SK-N-SH treated with all-trans-retinoic acid at 6 μM for 48 hours (cell line): ENCODE results near the gene ATP6AP1.

Experiments
- ATAC-seq: fragments of 200-7000 bp; cut with Tn5 transposase; 3 replicates; pipeline ENCODE4 v1.9.1; 2020; ENCODE audit warnings: mild to moderate bottlenecking, moderate library complexity
- ARNTL ChIP-seq: fragments of 450-650 bp; formaldehyde crosslinking; IDR thresholded peaks from 2 replicates; pipeline ENCODE4 v1.5.0; 2020; ENCODE audit warnings: low read depth, mild to moderate bottlenecking, moderate library complexity, borderline replicate concordance
- BACH2 ChIP-seq: fragments of 250-450 bp; sonication (Bioruptor Pico); IDR thresholded peaks from 2 replicates; pipeline ENCODE4 v1.9.0; 2021; ENCODE audit warnings: mild to moderate bottlenecking, borderline replicate concordance
- CREB5 ChIP-seq: fragments of 250-450 bp; sonication (Bioruptor Pico); IDR thresholded peaks from 2 replicates; pipeline ENCODE4 v1.5.1; 2020; ENCODE audit warnings: low read depth, mild to moderate bottlenecking, moderate library complexity
- CSDC2 ChIP-seq: fragments of 250-450 bp; sonication (Bioruptor Pico); IDR thresholded peaks from 2 replicates; pipeline ENCODE4 v1.5.0; 2020; ENCODE audit warnings: mild to moderate bottlenecking, moderate library complexity
- CSRNP3 ChIP-seq: fragments of 250-450 bp; sonication (Bioruptor Pico); IDR thresholded peaks from 2 replicates; pipeline ENCODE4 v1.5.1; 2021; ENCODE audit warnings: mild to moderate bottlenecking, moderate library complexity
- ESRRG ChIP-seq: fragments of 250-450 bp; sonication (Bioruptor Pico); IDR thresholded peaks from 2 replicates; pipeline ENCODE4 v1.6.1; 2021; ENCODE audit warnings: mild to moderate bottlenecking
- GLIS3 ChIP-seq: fragments of 250-450 bp; sonication (Bioruptor Pico); IDR thresholded peaks from 2 replicates; pipeline ENCODE4 v1.5.0; 2020; ENCODE audit warnings: mild to moderate bottlenecking, moderate library complexity
- ISL1 ChIP-seq: fragments of 250-450 bp; sonication (Bioruptor Pico); IDR thresholded peaks from 2 replicates; pipeline ENCODE4 v2.1.2; 2022; ENCODE audit warnings: mild to moderate bottlenecking, moderate library complexity
- OSR1 ChIP-seq: fragments of 250-450 bp; sonication (Bioruptor Pico); IDR thresholded peaks from 2 replicates; pipeline ENCODE4 v1.8.0; 2022; ENCODE audit warnings: moderate library complexity, mild to moderate bottlenecking, inconsistent platforms
- PATZ1 ChIP-seq: fragments of 250-450 bp; sonication (Bioruptor Pico); IDR thresholded peaks from 2 replicates; pipeline ENCODE4 v1.8.0; 2020; ENCODE audit warnings: mild to moderate bottlenecking, moderate library complexity, borderline replicate concordance
- POU6F1 ChIP-seq: fragments of 250-450 bp; sonication (Bioruptor Pico); IDR thresholded peaks from 2 replicates; pipeline ENCODE4 v1.8.0; 2021; ENCODE audit warnings: low read depth, mild to moderate bottlenecking, moderate library complexity, borderline replicate concordance
- PPARA ChIP-seq: fragments of 250-450 bp; sonication (Bioruptor Pico); IDR thresholded peaks from 2 replicates; pipeline ENCODE4 v1.5.0; 2020; ENCODE audit warnings: mild to moderate bottlenecking, borderline replicate concordance
- RARB ChIP-seq: fragments of 250-450 bp; sonication (Bioruptor Pico); IDR thresholded peaks from 2 replicates; pipeline ENCODE4 v1.8.0; 2021; ENCODE audit warnings: mild to moderate bottlenecking, moderate library complexity
- SNAI2 ChIP-seq: fragments of 250-450 bp; sonication (Bioruptor Pico); IDR thresholded peaks from 2 replicates; pipeline ENCODE4 v1.5.0; 2020; ENCODE audit warnings: mild to moderate bottlenecking, moderate library complexity
- TCF4 ChIP-seq: fragments of 250-450 bp; sonication (Bioruptor Pico); IDR thresholded peaks from 2 replicates; pipeline ENCODE4 v1.8.0; 2021; ENCODE audit warnings: mild to moderate bottlenecking, moderate library complexity, borderline replicate concordance
- TOX ChIP-seq: fragments of 250-450 bp; sonication (Bioruptor Pico); IDR thresholded peaks from 2 replicates; pipeline ENCODE4 v1.8.0; 2021; ENCODE audit warnings: mild to moderate bottlenecking, moderate library complexity, borderline replicate concordance
- TSHZ2 ChIP-seq: fragments of 250-450 bp; sonication (Bioruptor Pico); IDR thresholded peaks from 2 replicates; pipeline ENCODE4 v1.5.0; 2020; ENCODE audit warnings: mild to moderate bottlenecking, moderate library complexity
- ZC3H10 ChIP-seq: fragments of 250-450 bp; sonication (Bioruptor Pico); IDR thresholded peaks from 2 replicates; pipeline ENCODE4 v1.5.1; 2021; ENCODE audit warnings: mild to moderate bottlenecking, moderate library complexity
- ZFP3 ChIP-seq: fragments of 250-450 bp; sonication (Bioruptor Pico); IDR thresholded peaks from 2 replicates; pipeline ENCODE4 v1.5.0; 2020; ENCODE audit warnings: mild to moderate bottlenecking, moderate library complexity
- ZFP30 ChIP-seq: fragments of 450-650 bp; formaldehyde crosslinking; IDR thresholded peaks from 2 replicates; pipeline ENCODE4 v1.5.0; 2022; ENCODE audit warnings: mild to moderate bottlenecking, moderate library complexity
- ZNF70 ChIP-seq: fragments of 450-650 bp; formaldehyde crosslinking; IDR thresholded peaks from 2 replicates; pipeline ENCODE4 v1.5.0; 2020; ENCODE audit warnings: mild to moderate bottlenecking, moderate library complexity
- ZNF8 ChIP-seq: fragments of 450-650 bp; formaldehyde crosslinking; IDR thresholded peaks from 2 replicates; pipeline ENCODE4 v1.5.0; 2020; ENCODE audit warnings: mild to moderate bottlenecking, moderate library complexity

ATP6AP1 gene

GRCh38 chrX:154472685-154473632 is 44.5 kb downstream of the ATP6AP1 start:
- ATAC-seq, result no peak
- TF ChIP-seq ZNF70 (CRISPR knock-in tag), result no peak
- TF ChIP-seq PATZ1 (CRISPR knock-in tag), result no peak
- TF ChIP-seq RARB (CRISPR knock-in tag), result no peak
- no peak for TF ChIP-seq TOX (CRISPR knock-in tag)
- no peak for TF ChIP-seq GLIS3 (CRISPR knock-in tag)
- no peak for TF ChIP-seq ZFP3 (CRISPR knock-in tag)
- TF ChIP-seq TSHZ2 (CRISPR knock-in tag), result no peak
- TF ChIP-seq POU6F1, result no peak
- no peak for TF ChIP-seq CSRNP3 (CRISPR knock-in tag)
- no peak for TF ChIP-seq ZNF8 (CRISPR knock-in tag)
- no peak for TF ChIP-seq PPARA
- TF ChIP-seq SNAI2, result no peak
- TF ChIP-seq ARNTL (CRISPR knock-in tag), result no peak
- no peak for TF ChIP-seq ZFP30 (CRISPR knock-in tag)
- TF ChIP-seq, all 23 proteins: peak for 0

- no peak for TF ChIP-seq BACH2 (CRISPR knock-in tag)
- no peak for TF ChIP-seq ZC3H10 (CRISPR knock-in tag)
- TF ChIP-seq SNAI2, result no peak
- no peak for TF ChIP-seq RARB (CRISPR knock-in tag)
- TF ChIP-seq CREB5 (CRISPR knock-in tag), result no peak
- TF ChIP-seq, all 23 proteins: peak for 0
- ATAC-seq, result no peak
Observed at GRCh38 chrX:154473683-154474082, 45.2 kb downstream of the ATP6AP1 start.

GRCh38 chrX:154476821-154477220 is 48.3 kb downstream of the ATP6AP1 start:
- no peak for ATAC-seq
- TF ChIP-seq ARNTL (CRISPR knock-in tag), result no peak
- TF ChIP-seq ZNF70 (CRISPR knock-in tag), result no peak
- no peak for TF ChIP-seq TCF4 (CRISPR knock-in tag)
- no peak for TF ChIP-seq TSHZ2 (CRISPR knock-in tag)
- TF ChIP-seq ISL1, result no peak
- no peak for TF ChIP-seq OSR1 (CRISPR knock-in tag)
- no peak for TF ChIP-seq RARB (CRISPR knock-in tag)
- TF ChIP-seq ESRRG (CRISPR knock-in tag), result no peak
- no peak for TF ChIP-seq ZFP3 (CRISPR knock-in tag)
- no peak for TF ChIP-seq ZNF8 (CRISPR knock-in tag)
- no peak for TF ChIP-seq BACH2 (CRISPR knock-in tag)
- TF ChIP-seq TOX (CRISPR knock-in tag), result no peak
- TF ChIP-seq CSDC2 (CRISPR knock-in tag), result no peak
- TF ChIP-seq CREB5 (CRISPR knock-in tag), result no peak
- TF ChIP-seq ZFP30 (CRISPR knock-in tag), result no peak
